Endothelial cell of umbilical vein (primary cell): ENCODE measurements around the gene REEP3.

Experiments used
- GATA2 ChIP-seq: IDR thresholded peaks from 2 replicates; pipeline ENCODE4 v1.7.0; 2011; ENCODE audit warnings: low read depth, mild to moderate bottlenecking, moderate library complexity, mixed read lengths, low read length; ENCODE audit not compliant: insufficient read length, insufficient read depth
- JUN ChIP-seq: IDR thresholded peaks from 2 replicates; pipeline ENCODE4 v1.6.1; 2011; ENCODE audit warnings: borderline replicate concordance, low read depth; ENCODE audit not compliant: insufficient read length, insufficient read depth
- POLR2A ChIP-seq: IDR thresholded peaks from 2 replicates; pipeline ENCODE4 v1.6.1; 2012; ENCODE audit warnings: low read depth, mild to moderate bottlenecking, control low read depth, low read length
- POLR2AphosphoS5 ChIP-seq: IDR thresholded peaks from 2 replicates; pipeline ENCODE4 v1.6.1; 2012; ENCODE audit warnings: low read depth, mild to moderate bottlenecking, control low read depth, low read length, moderate library complexity; ENCODE audit not compliant: insufficient read depth

- no peak for TF ChIP-seq JUN
- TF ChIP-seq POLR2A = no peak
- TF ChIP-seq GATA2 = no peak
- no peak for TF ChIP-seq POLR2AphosphoS5
These were observed 106.2 kb downstream of the REEP3 start for GRCh38 chr10:63627396-63627795.
